Measurements from ENCODE around the gene LPP.
A peak's percentile ranks its signal among the peaks of the same experiment; 100 is the strongest.

Gene LPP

DNA sequence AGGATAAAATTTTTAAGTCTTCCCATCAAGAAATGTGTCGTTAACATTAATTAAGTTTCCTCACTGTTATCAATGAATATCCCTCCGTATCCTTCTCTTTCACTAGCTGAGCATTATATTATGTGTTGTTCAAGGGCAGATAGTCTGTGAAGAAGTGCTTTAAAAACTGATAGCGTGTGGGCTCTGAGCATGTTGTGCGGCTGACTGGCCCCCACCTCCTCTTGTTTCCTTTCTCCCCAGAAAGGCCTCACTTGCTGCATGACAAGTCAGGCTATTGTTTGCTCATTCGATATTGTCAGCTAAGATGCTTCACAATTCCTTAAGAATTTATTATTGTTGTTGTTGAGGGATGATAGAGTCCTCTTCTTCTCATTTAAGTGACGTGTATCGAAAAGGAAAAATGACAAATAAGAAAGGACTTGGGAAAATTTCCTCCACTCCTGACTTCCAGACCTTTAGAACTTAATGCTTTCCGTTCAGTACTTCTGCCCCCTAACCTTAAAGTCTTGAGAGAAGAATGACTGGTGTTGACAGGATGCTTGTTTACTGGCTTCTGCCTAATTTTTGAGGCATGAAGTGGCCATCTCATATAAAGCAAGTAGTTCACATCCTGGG, 298.3 kb downstream of the LPP start:
- no peak for FAIRE-seq

DNA sequence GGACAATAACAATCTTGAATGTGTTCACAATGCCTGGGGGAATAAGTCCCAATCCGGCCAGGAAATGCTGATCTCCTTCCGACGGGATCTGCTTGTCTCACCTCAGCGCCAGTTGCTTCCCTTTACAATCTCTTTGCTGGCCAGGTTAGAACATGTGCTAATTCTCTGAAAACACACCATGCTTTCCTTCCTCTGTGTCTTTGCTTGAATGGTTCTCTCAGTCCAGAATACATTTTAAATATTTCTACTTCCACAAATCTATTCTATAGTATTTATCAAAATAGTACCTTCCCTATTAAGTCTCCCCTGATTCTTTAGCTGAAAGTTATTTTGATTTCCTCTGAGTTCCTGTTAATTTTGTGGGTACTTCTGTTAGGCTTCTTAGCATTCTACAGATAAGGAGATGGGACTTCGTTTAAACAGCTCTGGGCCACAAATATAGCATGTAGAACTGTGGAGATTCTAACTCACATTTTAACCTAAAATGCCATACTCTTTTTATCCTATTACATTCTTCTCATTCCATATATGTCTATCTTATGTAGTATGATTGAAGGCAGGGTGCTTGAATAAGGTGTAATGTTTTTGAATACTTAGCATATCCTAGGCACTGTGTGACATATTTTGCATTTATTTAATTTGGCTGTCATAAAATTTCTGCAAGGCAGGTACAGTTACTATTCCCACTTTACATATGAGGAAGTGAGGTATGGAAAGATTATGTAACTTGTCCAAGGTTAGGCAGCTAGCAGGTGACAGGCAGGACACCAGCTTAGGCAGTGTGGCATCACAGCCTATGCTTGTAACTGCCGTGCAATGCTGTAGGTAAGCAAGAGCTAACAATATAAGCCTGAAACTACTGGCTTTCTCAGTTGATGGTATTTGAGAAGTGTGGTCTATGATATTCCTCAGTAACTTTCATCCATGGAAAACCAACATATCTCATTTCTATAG, 299.8 kb downstream of the LPP start:
- no peak for FAIRE-seq

- FAIRE-seq, result no peak
These were observed 301.8 kb downstream of the LPP start for GRCh38 chr3:188455748-188456147.

DNA sequence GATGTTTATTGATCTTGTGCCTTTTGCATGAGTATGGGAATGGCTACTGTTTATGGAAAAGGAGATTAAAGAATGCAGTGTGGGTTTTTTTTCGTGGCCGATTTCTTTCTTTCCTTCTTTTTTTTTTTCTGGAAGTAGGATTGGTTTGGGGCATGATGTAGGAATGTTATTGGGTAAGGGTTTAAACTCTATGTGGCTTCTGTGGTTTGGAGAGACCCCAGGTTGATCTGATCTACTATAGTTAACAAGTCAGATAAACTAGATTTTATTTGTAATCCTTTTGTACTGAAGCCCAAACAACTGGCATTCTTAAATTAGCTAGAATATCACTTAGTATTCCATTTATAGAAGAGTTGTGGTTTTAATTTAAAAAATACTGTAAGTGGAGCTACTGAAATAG, 304.8 kb downstream of the LPP start:
- FAIRE-seq, result no peak

- no peak for FAIRE-seq
These were observed 311.4 kb downstream of the LPP start for GRCh38 chr3:188465311-188465710.

- FAIRE-seq, result peak; percentile 70
These were observed 314.2 kb downstream of the LPP start for GRCh38 chr3:188468196-188468595.

DNA sequence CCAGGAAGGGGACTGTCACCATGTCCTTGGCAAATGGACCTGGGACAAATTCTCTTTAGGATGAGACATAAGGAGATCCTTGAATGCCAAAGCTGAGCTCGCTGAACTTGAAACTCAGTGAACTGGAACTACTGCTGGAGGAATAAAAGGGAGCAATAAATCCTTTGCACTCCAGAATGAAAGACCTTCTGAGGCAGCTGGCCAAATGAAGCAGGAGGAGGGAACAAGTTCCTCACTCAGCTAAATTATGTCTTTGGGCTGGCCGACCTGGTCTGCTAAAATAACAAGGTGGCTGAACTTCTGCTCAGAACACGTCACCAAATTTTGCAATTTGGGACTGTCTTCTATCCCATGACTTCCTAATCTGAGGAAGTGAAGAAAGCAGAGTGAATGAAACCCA, 314.7 kb downstream of the LPP start:
- FAIRE-seq, result peak; percentile 68

- FAIRE-seq, result peak; percentile 70
These were observed 315.4 kb downstream of the LPP start for GRCh38 chr3:188469228-188469885.

DNA sequence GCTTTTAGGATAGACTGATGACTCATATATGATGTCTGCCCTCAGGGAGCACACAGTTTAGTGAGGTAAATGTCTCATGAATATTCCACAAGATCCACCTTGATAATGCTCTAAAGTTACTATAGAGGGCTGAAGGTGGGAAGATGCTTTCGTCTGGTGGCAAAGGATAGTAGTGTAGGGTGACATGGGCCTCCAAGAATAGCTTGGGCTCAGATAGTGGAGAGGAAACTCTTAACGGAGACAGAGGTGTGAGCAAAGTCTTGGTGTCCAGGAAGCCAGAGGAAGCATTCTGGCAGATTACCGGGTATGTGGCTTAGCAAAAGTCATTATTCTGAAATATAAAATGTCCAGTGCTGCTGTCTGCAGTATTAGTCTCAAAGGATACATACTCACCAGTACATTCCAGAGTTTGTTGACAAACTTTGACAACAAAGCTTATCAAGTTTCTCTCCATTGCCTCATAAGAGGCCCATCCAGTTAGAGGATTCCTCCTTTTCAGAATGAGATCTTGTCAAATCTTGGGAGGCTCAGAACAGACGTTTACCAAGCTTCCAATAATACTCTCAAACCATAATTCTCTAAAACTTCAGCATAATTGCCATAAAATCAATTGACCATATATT, 316.7 kb downstream of the LPP start:
- no peak for FAIRE-seq

DNA sequence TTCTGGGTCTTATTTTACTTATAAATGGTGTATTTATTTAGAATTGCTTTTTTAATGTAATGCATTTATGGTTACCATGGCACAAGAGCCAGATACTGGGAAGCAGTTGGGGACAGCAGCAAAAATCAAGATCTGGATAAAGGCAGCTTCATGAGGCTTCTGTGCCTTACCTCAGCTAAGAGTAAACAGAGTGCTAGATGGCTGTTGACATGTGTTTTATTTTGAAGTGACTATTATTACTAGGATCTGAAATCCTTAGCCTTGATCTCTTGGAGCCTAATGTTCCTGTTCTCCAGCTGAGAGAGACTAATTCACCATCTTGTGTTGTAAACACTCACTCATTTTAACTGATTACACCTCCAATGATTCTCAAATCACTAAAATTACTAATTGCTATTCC, 317.8 kb downstream of the LPP start:
- FAIRE-seq, result no peak

GRCh38 chr3:188472336-188472735, 318.4 kb downstream of the LPP start:
- no peak for FAIRE-seq

DNA sequence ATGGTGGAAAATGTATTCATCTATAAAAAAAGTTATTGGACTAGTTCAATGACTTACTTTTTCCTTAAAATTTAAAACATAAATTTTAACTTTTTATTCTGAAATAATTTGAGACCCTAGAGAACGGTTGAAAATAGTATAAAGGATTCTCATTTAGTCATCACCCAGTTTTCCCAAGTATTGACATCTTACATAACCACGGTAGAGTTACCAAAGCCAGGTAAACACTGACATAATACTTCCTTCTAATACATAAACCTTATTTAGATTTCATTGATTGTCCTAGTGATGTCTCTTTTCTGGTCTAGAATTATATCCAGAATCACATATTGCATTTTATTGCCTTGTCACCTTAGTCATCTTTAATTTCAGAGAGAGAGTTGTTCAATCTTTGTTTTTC, 319.1 kb downstream of the LPP start:
- no peak for FAIRE-seq

DNA sequence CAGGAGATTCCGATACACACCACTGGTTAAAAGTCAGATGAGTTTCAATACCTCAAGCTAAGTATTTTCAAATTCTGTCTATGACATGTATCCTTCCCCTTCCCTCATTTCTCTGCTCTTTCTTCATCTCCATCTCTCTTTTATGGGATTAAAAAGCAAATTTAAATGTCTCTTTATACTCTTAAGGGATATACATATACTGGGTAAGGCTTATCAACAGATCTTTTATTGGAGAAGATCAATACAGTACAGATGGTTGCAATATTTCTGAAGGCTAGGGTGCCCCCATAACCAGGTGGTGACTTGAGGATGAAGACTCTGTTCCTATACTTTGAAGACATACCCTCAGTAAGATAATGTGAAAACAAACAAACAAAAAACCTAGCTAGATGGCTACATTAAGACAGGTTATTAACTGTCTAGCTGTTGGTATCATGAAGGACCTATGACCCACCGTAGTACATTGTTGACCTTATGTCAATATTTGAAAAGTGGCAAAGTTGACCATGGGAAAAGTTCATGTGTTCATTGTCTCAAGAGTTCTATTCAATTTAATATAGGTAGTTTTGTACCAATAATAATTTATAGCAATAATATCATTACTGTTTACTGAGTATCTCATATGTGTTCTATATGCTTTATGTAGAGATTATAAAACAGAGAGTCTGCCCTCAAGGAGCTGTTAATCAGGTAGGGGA, 319.8 kb downstream of the LPP start:
- no peak for FAIRE-seq

DNA sequence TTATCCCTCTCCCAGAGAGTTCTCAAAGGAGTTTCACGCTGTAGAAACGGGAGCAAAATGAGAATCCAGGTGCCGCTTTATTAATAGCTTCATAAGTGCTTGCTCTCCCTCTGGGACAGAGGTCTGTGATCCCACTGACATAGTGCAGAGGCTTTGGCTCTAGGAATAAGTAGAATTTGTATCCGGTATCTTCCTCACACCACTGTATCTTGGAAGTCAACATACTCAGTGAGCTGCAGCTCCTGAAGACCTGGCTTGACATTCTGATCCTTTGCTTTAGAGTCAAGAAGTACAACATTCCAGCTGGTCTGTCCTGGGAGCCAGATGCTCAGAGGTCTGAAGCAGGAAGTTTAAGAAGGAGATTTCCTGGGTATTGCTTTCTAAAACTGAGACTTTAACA, 323.0 kb downstream of the LPP start:
- FAIRE-seq, result no peak

- no peak for FAIRE-seq
These were observed 326.1 kb downstream of the LPP start for GRCh38 chr3:188480011-188480410.

DNA sequence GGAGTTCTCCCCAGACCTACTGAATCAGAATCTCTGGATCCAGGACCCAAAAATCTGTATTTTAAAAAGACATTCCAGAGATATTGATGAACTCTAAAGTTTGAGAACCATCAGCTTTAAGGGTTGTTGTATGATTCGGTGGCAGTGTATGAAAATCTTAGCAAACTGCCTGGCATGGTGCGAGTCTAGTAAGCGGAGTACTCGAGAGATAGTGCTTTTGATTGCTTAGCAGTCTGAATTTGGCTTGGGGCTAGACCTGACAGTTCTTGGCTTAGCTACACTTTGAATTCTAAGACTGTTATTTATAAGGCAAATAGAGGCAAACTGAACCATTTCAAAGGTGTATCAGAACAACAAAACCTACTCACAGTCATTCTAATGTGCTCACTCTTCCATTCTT, 329.0 kb downstream of the LPP start:
- FAIRE-seq, result no peak

DNA sequence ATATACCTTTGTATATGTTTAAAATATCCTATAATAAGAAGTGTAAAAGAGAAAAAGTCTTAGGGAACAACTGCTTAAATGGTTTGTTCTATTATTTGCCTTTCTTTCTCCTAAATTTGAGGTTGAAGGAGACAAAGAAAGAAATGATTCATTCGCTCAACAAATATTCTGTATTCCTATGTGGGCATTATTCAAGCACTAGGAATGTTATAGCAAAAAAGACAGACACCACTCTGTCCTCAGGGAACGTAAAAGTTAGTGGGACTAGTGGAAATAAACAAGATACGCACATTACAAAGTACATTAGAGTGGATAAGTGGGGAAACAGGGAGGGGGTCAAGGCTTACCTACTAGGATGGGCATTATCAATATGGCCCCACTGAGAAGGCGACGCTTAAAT, 332.2 kb downstream of the LPP start:
- FAIRE-seq, result no peak

DNA sequence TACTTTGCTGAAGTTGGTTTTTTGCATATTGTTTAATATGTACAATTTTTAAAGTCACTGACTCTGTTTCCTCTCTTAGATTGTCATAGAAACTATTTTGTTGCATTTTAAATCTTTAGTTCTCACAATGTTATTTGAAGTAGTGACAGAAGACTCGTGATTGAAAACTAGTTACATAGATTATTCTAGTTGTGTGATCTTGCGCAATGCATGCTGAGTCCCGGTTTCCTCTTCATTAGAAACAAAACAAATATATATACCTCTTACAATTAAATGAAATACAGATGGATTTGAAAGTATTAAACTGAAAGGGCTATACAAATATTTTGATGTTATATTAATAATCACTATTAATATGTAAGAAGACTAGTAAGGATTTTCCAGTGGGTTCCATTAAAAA, 333.0 kb downstream of the LPP start:
- no peak for FAIRE-seq

GRCh38 chr3:188487652-188488051, 333.7 kb downstream of the LPP start:
- FAIRE-seq, result no peak

DNA sequence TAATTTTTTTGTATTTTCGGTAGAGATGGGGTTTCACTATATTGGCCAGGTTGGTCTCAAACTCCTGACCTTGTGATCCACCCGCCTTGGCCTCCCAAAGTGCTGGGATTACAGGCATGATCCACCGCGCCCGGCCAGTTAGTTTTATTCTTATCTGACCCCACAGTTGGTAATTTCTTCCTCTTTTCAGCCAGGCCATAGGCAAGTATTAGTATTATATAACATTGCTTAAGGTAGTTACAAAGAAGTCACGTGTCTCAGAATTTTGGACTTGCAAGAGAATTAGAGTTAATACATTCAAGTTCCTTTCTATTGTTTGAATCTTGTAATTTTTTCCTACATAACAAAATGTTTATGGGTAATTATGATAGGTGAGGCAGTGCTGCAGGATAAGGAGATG, 334.8 kb downstream of the LPP start:
- FAIRE-seq, result no peak

GRCh38 chr3:188489639-188490405, 335.9 kb downstream of the LPP start:
- no peak for FAIRE-seq

DNA sequence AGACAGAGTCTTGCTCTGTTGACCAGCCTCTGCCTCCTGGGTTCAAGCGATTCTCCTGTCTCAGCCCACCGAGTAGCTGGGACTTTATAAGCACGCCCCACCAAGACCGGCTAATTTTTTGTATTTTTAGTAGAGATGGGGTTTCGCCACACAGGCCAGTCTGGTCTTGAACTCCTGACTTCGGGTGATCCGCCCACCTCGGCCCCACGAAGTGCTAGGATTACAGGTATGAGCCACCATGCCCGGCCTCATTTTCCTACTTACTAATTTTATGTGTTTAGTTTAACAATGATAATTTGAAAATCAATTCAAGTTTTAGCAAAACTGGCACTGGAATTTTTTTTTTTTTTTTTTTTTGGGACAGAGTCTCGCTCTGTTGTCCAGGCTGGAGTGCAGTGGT, 336.5 kb downstream of the LPP start:
- no peak for FAIRE-seq
